ENCODE data around the gene PTPRE. TPM values are rescaled to one million over a fixed set of nuclear protein-coding genes. Genes with fewer than 3 reads are reported as not detected.

The PTPRE gene
- total and polyA plus RNA-seq, 4 experiments from 2014 or later = 6.5 to 27.6 (median 18.9) TPM

GRCh38 chr10:128078136-128078969 lies 171.4 kb downstream of the PTPRE start:
- no peak overlapping the region for H3K27ac Mint-ChIP-seq
- Histone ChIP-seq H3K4me1 (ENCODE audit: insufficient read depth, low read length) (no peaks in the 10 kb centered on the region), H3K27me3 (ENCODE audit: insufficient read depth, low read length) (no peaks in the 10 kb centered on the region), H3K27ac (ENCODE audit: low read depth, low read length) (no peak overlapping the region), H3K9me3 (ENCODE audit: control insufficient read depth in 1 of 2, low read length in 2 of 2) (no peaks in the 10 kb centered on the region), H3K36me3 (ENCODE audit: insufficient read depth, low read length) (peaks cover 64% of the 10 kb centered on the region), H3K4me3 (ENCODE audit: low read length in 2 of 2) (no peak overlapping the region)
- DNase-seq = peak in 3 of 5 donors; percentile 35 to 36 (median 35)
- H3K36me3 Mint-ChIP-seq = peaks cover 50 to 77% of the 10 kb centered on the region in 2 donors
- H3K9me3 Mint-ChIP-seq = no peaks in the 10 kb centered on the region
- no peaks in the 10 kb centered on the region for H3K27me3 Mint-ChIP-seq
- intact Hi-C loops (cut with micrococcal nuclease) = loop anchor here (1.0 to 10.0 kb wide), 3 partner anchors 46 to 134 kb away; partner anchors contain the start of gene MKI67
- ChIA-PET POLR2A (ENCODE audit: partially characterized antibody) (interaction anchor here (0.7 kb wide), 1 partner anchor 134 kb away, joined by 3 read pairs; no protein-coding TSS in a partner anchor), CTCF (ENCODE audit: partially characterized antibody) (interaction anchor here (0.6 to 10.5 kb wide), 16 partner anchors 8 to 103 kb away, joined by 3 to 91 read pairs (median 4); no protein-coding TSS in a partner anchor)
- H3K4me3 Mint-ChIP-seq = no peak overlapping the region
- H3K4me1 Mint-ChIP-seq = peaks cover 4 to 8% (median 8%) of the 10 kb centered on the region in 4 donors

- intact Hi-C loops (cut with micrococcal nuclease) = no loop called here
- Mint-ChIP-seq H3K27ac (peak overlapping the region in 1 of 7 donors; percentile 59), H3K4me3 (no peak overlapping the region), H3K27me3 (no peaks in the 10 kb centered on the region), H3K4me1 (peaks cover 0 to 2% (median under 1%) of the 10 kb centered on the region in 4 donors), H3K9me3 (no peaks in the 10 kb centered on the region), H3K36me3 (peaks cover 47 to 76% of the 10 kb centered on the region in 2 donors)
- H3K27ac ChIP-seq (ENCODE audit: low read depth, low read length) = no peak overlapping the region
- no peaks in the 10 kb centered on the region for H3K9me3 ChIP-seq (ENCODE audit: control insufficient read depth in 1 of 2, low read length in 2 of 2)
- peaks cover 55% of the 10 kb centered on the region for H3K36me3 ChIP-seq (ENCODE audit: insufficient read depth, low read length)
- H3K4me3 ChIP-seq (ENCODE audit: low read length in 2 of 2) = no peak overlapping the region
- no peak for DNase-seq
- CTCF ChIA-PET (ENCODE audit: partially characterized antibody) = interaction anchor here (0.7 to 10.5 kb wide), 5 partner anchors 10 to 98 kb away, joined by 3 to 91 read pairs (median 14); no protein-coding TSS in a partner anchor
- POLR2A ChIA-PET (ENCODE audit: partially characterized antibody) = no interaction called here
- no peaks in the 10 kb centered on the region for H3K4me1 ChIP-seq (ENCODE audit: insufficient read depth, low read length)
- no peaks in the 10 kb centered on the region for H3K27me3 ChIP-seq (ENCODE audit: insufficient read depth, low read length)
These were observed 173.3 kb downstream of the PTPRE start for GRCh38 chr10:128080231-128080630.

- POLR2A ChIA-PET (ENCODE audit: partially characterized antibody) = no interaction called here
- Mint-ChIP-seq H3K4me1 (peaks cover 0 to 2% (median 0%) of the 10 kb centered on the region in 4 donors), H3K27me3 (no peaks in the 10 kb centered on the region), H3K9me3 (no peaks in the 10 kb centered on the region), H3K27ac (peak overlapping the region in 2 of 7 donors; percentile 22 to 56), H3K36me3 (peaks cover 44 to 76% of the 10 kb centered on the region in 2 donors), H3K4me3 (peak overlapping the region in 1 of 8 donors; percentile 34)
- DNase-seq = no peak
- H3K4me3 ChIP-seq (ENCODE audit: low read length in 2 of 2) = no peak overlapping the region
- intact Hi-C loops (cut with micrococcal nuclease) = no loop called here
- no peak overlapping the region for H3K27ac ChIP-seq (ENCODE audit: low read depth, low read length)
- peaks cover 54% of the 10 kb centered on the region for H3K36me3 ChIP-seq (ENCODE audit: insufficient read depth, low read length)
- H3K4me1 ChIP-seq (ENCODE audit: insufficient read depth, low read length) = no peaks in the 10 kb centered on the region
- CTCF ChIA-PET (ENCODE audit: partially characterized antibody) = interaction anchor here (1.1 to 10.5 kb wide), 4 partner anchors 11 to 98 kb away, joined by 3 to 91 read pairs (median 16); no protein-coding TSS in a partner anchor
- H3K27me3 ChIP-seq (ENCODE audit: insufficient read depth, low read length) = no peaks in the 10 kb centered on the region
- no peaks in the 10 kb centered on the region for H3K9me3 ChIP-seq (ENCODE audit: control insufficient read depth in 1 of 2, low read length in 2 of 2)
These were observed 173.7 kb downstream of the PTPRE start for GRCh38 chr10:128080641-128081040.

- CTCF ChIA-PET (ENCODE audit: partially characterized antibody) = interaction anchor here (0.7 to 10.5 kb wide), 6 partner anchors 11 to 73 kb away, joined by 3 to 91 read pairs (median 10); no protein-coding TSS in a partner anchor
- peaks cover 0 to 2% (median 0%) of the 10 kb centered on the region in 4 donors for H3K4me1 Mint-ChIP-seq
- H3K36me3 ChIP-seq (ENCODE audit: insufficient read depth, low read length) = peaks cover 50% of the 10 kb centered on the region
- no peaks in the 10 kb centered on the region for H3K9me3 ChIP-seq (ENCODE audit: control insufficient read depth in 1 of 2, low read length in 2 of 2)
- H3K4me1 ChIP-seq (ENCODE audit: insufficient read depth, low read length) = no peaks in the 10 kb centered on the region
- H3K27ac ChIP-seq (ENCODE audit: low read depth, low read length) = no peak overlapping the region
- no peak for DNase-seq
- H3K36me3 Mint-ChIP-seq = peaks cover 38 to 71% of the 10 kb centered on the region in 2 donors
- peak overlapping the region in 3 of 7 donors; percentile 22 to 44 (median 32) for H3K27ac Mint-ChIP-seq
- POLR2A ChIA-PET (ENCODE audit: partially characterized antibody) = no interaction called here
- H3K4me3 ChIP-seq (ENCODE audit: low read length in 2 of 2) = no peak overlapping the region
- H3K27me3 Mint-ChIP-seq = no peaks in the 10 kb centered on the region
- intact Hi-C loops (cut with micrococcal nuclease) = no loop called here
- no peak overlapping the region for H3K4me3 Mint-ChIP-seq
- no peaks in the 10 kb centered on the region for H3K9me3 Mint-ChIP-seq
- H3K27me3 ChIP-seq (ENCODE audit: insufficient read depth, low read length) = no peaks in the 10 kb centered on the region
These were observed 174.3 kb downstream of the PTPRE start for GRCh38 chr10:128081222-128081621.

- CTCF ChIA-PET (ENCODE audit: partially characterized antibody) = interaction anchor here (0.7 to 10.5 kb wide), 6 partner anchors 12 to 72 kb away, joined by 3 to 91 read pairs (median 10); no protein-coding TSS in a partner anchor
- Histone ChIP-seq H3K36me3 (ENCODE audit: insufficient read depth, low read length) (peaks cover 45% of the 10 kb centered on the region), H3K4me3 (ENCODE audit: low read length in 2 of 2) (no peak overlapping the region), H3K9me3 (ENCODE audit: control insufficient read depth in 1 of 2, low read length in 2 of 2) (no peaks in the 10 kb centered on the region), H3K4me1 (ENCODE audit: insufficient read depth, low read length) (no peaks in the 10 kb centered on the region), H3K27ac (ENCODE audit: low read depth, low read length) (no peak overlapping the region), H3K27me3 (ENCODE audit: insufficient read depth, low read length) (no peaks in the 10 kb centered on the region)
- POLR2A ChIA-PET (ENCODE audit: partially characterized antibody) = no interaction called here
- H3K27ac Mint-ChIP-seq = peak overlapping the region in 1 of 7 donors; percentile 10
- H3K9me3 Mint-ChIP-seq = no peaks in the 10 kb centered on the region
- DNase-seq = no peak
- intact Hi-C loops (cut with micrococcal nuclease) = no loop called here
- H3K36me3 Mint-ChIP-seq = peaks cover 35 to 66% of the 10 kb centered on the region in 2 donors
- H3K4me1 Mint-ChIP-seq = peaks cover 0 to 2% (median 0%) of the 10 kb centered on the region in 4 donors
- no peaks in the 10 kb centered on the region for H3K27me3 Mint-ChIP-seq
- no peak overlapping the region for H3K4me3 Mint-ChIP-seq
These were observed 174.8 kb downstream of the PTPRE start for GRCh38 chr10:128081720-128082119.

GRCh38 chr10:128083191-128083895 lies 176.4 kb downstream of the PTPRE start:
- Histone ChIP-seq H3K9me3 (ENCODE audit: control insufficient read depth in 1 of 2, low read length in 2 of 2) (no peaks in the 10 kb centered on the region), H3K27me3 (ENCODE audit: insufficient read depth, low read length) (no peaks in the 10 kb centered on the region), H3K4me1 (ENCODE audit: insufficient read depth, low read length) (no peaks in the 10 kb centered on the region), H3K36me3 (ENCODE audit: insufficient read depth, low read length) (peaks cover 30% of the 10 kb centered on the region), H3K27ac (ENCODE audit: low read depth, low read length) (no peak overlapping the region), H3K4me3 (ENCODE audit: low read length in 2 of 2) (no peak overlapping the region)
- Mint-ChIP-seq H3K27me3 (no peaks in the 10 kb centered on the region), H3K9me3 (no peaks in the 10 kb centered on the region), H3K36me3 (peaks cover 32 to 58% of the 10 kb centered on the region in 2 donors), H3K4me1 (peaks cover 0 to 2% (median under 1%) of the 10 kb centered on the region in 4 donors), H3K4me3 (no peak overlapping the region), H3K27ac (no peak overlapping the region)
- CTCF ChIA-PET (ENCODE audit: partially characterized antibody) = interaction anchor here (0.9 to 10.5 kb wide), 8 partner anchors 9 to 126 kb away, joined by 3 to 91 read pairs (median 4); no protein-coding TSS in a partner anchor
- DNase-seq = no peak
- intact Hi-C loops (cut with micrococcal nuclease) = no loop called here
- POLR2A ChIA-PET (ENCODE audit: partially characterized antibody) = no interaction called here
